GM18868 (cell line): Measurements from ENCODE around the gene C8A.

Source experiments
- ATAC-seq: cut with Tn5 transposase; IDR thresholded peaks from one replicate; pipeline ENCODE4 v1.9.1; 2021; ENCODE audit warnings: mild to moderate bottlenecking, moderate library complexity; ENCODE audit not compliant: unreplicated experiment

C8A gene

GRCh38 chr1:56854521-56855099 is at the start of gene C8A:
C8A (plus strand) TSS chr1:56854797; CDS start chr1:56854902, 105 bp downstream.
- no peak for ATAC-seq

GRCh38 chr1:56806804-56807203 is 47.8 kb upstream of the C8A start:
- ATAC-seq, result no peak

- no peak for ATAC-seq
Observed at GRCh38 chr1:56808410-56808809, 46.2 kb upstream of the C8A start.

- no peak for ATAC-seq
Observed at GRCh38 chr1:56811331-56811730, 43.3 kb upstream of the C8A start.

GRCh38 chr1:56814205-56814604 is 40.4 kb upstream of the C8A start:
- ATAC-seq, result no peak

GRCh38 chr1:56816264-56816663 is 38.3 kb upstream of the C8A start:
- ATAC-seq, result no peak

GRCh38 chr1:56816909-56817308 is 37.7 kb upstream of the C8A start:
- ATAC-seq, result peak; percentile 56

- ATAC-seq, result no peak
Observed at GRCh38 chr1:56817716-56818463, 36.7 kb upstream of the C8A start.

- ATAC-seq, result no peak
Observed at GRCh38 chr1:56819387-56819899, 35.2 kb upstream of the C8A start, which contains the start of gene FYB2. FYB2 (minus strand) TSS chr1:56819404; CDS start chr1:56819290, 114 bp downstream.

- ATAC-seq, result peak; percentile 83
Observed at GRCh38 chr1:56820755-56821461, 33.7 kb upstream of the C8A start.

GRCh38 chr1:56821462-56821797 is 33.2 kb upstream of the C8A start:
- ATAC-seq, result no peak

GRCh38 chr1:56824271-56824670 is 30.3 kb upstream of the C8A start:
- ATAC-seq, result no peak

- no peak for ATAC-seq
Observed at GRCh38 chr1:56824938-56825337, 29.7 kb upstream of the C8A start.

- no peak for ATAC-seq
Observed at GRCh38 chr1:56825436-56825835, 29.2 kb upstream of the C8A start.

GRCh38 chr1:56827711-56828110 is 26.9 kb upstream of the C8A start:
- ATAC-seq, result no peak

- no peak for ATAC-seq
Observed at GRCh38 chr1:56830052-56830451, 24.5 kb upstream of the C8A start.

- ATAC-seq, result peak; percentile 81
Observed at GRCh38 chr1:56831871-56832693, 22.5 kb upstream of the C8A start.

GRCh38 chr1:56833088-56833487 is 21.5 kb upstream of the C8A start:
- ATAC-seq, result no peak

- no peak for ATAC-seq
Observed at GRCh38 chr1:56834137-56834900, 20.3 kb upstream of the C8A start.

GRCh38 chr1:56835657-56836056 is 18.9 kb upstream of the C8A start:
- ATAC-seq, result no peak
